Esophagus muscularis mucosa (tissue), 3 donors: ENCODE results near the gene LSM4.

Source experiments
- CTCF ChIP-seq, 3 experiments: fragments of 200-600 bp in 2 of 3; fragments of 450-650 bp in 1 of 3; sonication (generic) in 2 of 3; IDR thresholded peaks; one replicate each; pipeline ENCODE4 v1.5.1; 2017 to 2019; ENCODE audit warnings: antibody characterized with exemption in 3 of 3, mild to moderate bottlenecking in 2 of 3, moderate library complexity in 1 of 3
- POLR2A ChIP-seq: fragments of 450-650 bp; IDR thresholded peaks from one replicate; pipeline ENCODE4 v1.6.1; 2017; ENCODE audit warnings: antibody characterized with exemption, moderate library complexity, mild to moderate bottlenecking, low read depth

DNA sequence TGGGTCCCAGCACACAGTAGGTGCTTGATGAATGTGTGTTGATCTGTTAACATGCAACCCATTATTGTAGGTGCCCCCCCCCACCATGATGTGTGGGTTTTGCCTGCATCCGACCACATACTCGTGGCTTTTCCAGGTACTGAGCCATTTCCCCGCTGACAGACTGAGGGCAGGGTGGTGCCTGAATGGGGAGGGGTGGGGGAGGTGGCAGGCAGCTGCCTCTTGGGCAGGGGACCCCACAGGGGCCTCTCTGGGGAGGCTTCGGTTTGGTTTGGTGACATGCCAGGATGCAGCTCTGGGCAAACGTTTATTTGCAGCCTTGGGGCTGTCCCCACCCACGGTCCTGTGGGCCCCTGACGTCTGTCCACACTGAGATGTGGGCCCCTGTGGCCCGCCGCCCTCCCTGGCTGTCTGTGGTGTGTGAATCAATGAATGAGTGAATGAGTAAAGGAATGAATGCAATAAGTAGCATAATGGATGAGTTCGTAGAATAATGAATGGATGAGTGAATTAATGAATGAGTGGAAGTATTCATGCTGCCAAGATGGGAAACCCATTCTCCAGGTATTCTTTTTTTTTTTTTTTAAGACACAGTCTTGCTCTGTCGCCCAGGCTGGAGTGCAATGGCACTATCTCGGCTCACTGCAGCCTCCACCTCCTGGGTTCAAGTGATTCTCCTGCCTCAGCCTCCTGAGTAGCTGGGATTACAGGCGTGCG, 32.4 kb downstream of the LSM4 start:
- TF ChIP-seq CTCF (IDR thresholded peaks at IDR 0.05) (no peak), POLR2A (no peak)
